GM23338 (cell line): ENCODE data around the gene PSMB10. TPM values are rescaled to one million over a fixed set of nuclear protein-coding genes. Genes with fewer than 3 reads are reported as not detected.

Source experiments
- ATAC-seq: fragments of 200-7000 bp; cut with Tn5 transposase; 3 replicates; pipeline ENCODE4 v1.9.1; 2020
- DNase-seq: peaks from one replicate; pipeline ENCODE4 v3.0.0-alpha.2; 2015; ENCODE audit warnings: low spot score
- H2AFZ ChIP-seq: fragments of 200-600 bp; sonication (generic); 2 replicates; pipeline ENCODE4 v1.8.0; 2016; ENCODE audit warnings: antibody characterized with exemption, mild to moderate bottlenecking, moderate library complexity
- H3F3A ChIP-seq: fragments of 200-600 bp; sonication (generic); replicated peaks from 2 replicates; pipeline ENCODE4 v1.8.0; 2017; ENCODE audit warnings: antibody characterized with exemption, mixed run types, low read depth
- H3K27ac ChIP-seq: fragments of 200-600 bp; sonication (generic); 2 replicates; pipeline ENCODE4 v1.6.1; 2016; ENCODE audit warnings: low read depth
- H3K27me3 ChIP-seq: fragments of 200-600 bp; sonication (generic); 2 replicates; pipeline ENCODE4 v1.8.0; 2016; ENCODE audit warnings: mild to moderate bottlenecking, mixed run types, moderate library complexity; ENCODE audit not compliant: insufficient read depth
- H3K36me3 ChIP-seq: fragments of 200-600 bp; sonication (generic); 2 replicates; pipeline ENCODE4 v1.8.0; 2016; ENCODE audit warnings: mild to moderate bottlenecking; ENCODE audit not compliant: insufficient read depth
- H3K4me1 ChIP-seq: fragments of 200-600 bp; sonication (generic); 2 replicates; pipeline ENCODE4 v1.8.0; 2016; ENCODE audit warnings: mild to moderate bottlenecking, moderate library complexity; ENCODE audit not compliant: insufficient read depth
- H3K4me2 ChIP-seq: fragments of 200-600 bp; sonication (generic); 2 replicates; pipeline ENCODE4 v1.7.1; 2017; ENCODE audit warnings: mixed run types
- H3K4me3 ChIP-seq: fragments of 200-600 bp; sonication (generic); 2 replicates; pipeline ENCODE4 v1.6.1; 2016; ENCODE audit warnings: mixed run types
- H3K79me2 ChIP-seq: fragments of 200-600 bp; sonication (generic); replicated peaks from 2 replicates; pipeline ENCODE4 v1.8.0; 2017; ENCODE audit warnings: mild to moderate bottlenecking; ENCODE audit not compliant: insufficient read depth
- H3K9me2 ChIP-seq: fragments of 200-600 bp; sonication (generic); 2 replicates; pipeline ENCODE4 v1.8.0; 2017; ENCODE audit not compliant: insufficient read depth
- H4K20me1 ChIP-seq: fragments of 200-600 bp; sonication (generic); replicated peaks from 2 replicates; pipeline ENCODE4 v1.8.0; 2017; ENCODE audit warnings: mild to moderate bottlenecking; ENCODE audit not compliant: insufficient read depth
- H3K27ac Mint-ChIP-seq: 2 replicates; pipeline ENCODE4 v1.8.0; 2020; ENCODE audit warnings: inconsistent platforms, mild to moderate bottlenecking, moderate library complexity, mixed read lengths
- H3K27me3 Mint-ChIP-seq: 3 replicates; pipeline ENCODE4 v1.8.0; 2022; ENCODE audit warnings: low read depth, mild to moderate bottlenecking, moderate library complexity, mixed read lengths, inconsistent platforms; ENCODE audit not compliant: insufficient read depth, poor library complexity
- H3K36me3 Mint-ChIP-seq: 3 replicates; pipeline ENCODE4 v1.8.0; 2021; ENCODE audit warnings: low read depth, mild to moderate bottlenecking, inconsistent platforms, moderate library complexity, mixed read lengths
- H3K4me1 Mint-ChIP-seq: 3 replicates; pipeline ENCODE4 v1.8.0; 2020; ENCODE audit warnings: mild to moderate bottlenecking, inconsistent platforms, mixed read lengths
- H3K4me3 Mint-ChIP-seq: 3 replicates; pipeline ENCODE4 v1.8.0; 2021; ENCODE audit warnings: moderate library complexity, mild to moderate bottlenecking, inconsistent platforms, mixed read lengths
- H3K9me3 Mint-ChIP-seq: 3 replicates; pipeline ENCODE4 v1.8.0; 2020; ENCODE audit warnings: moderate library complexity, mild to moderate bottlenecking, inconsistent platforms, mixed read lengths
- CREB1 ChIP-seq: fragments of 250-450 bp; sonication (Bioruptor Pico); IDR thresholded peaks from 2 replicates; pipeline ENCODE4 v1.5.0; 2020; ENCODE audit warnings: low read depth, mild to moderate bottlenecking, moderate library complexity
- EZH2 ChIP-seq: fragments of 200-600 bp; sonication (generic); IDR thresholded peaks from one replicate; pipeline ENCODE4 v1.8.0; 2017; ENCODE audit warnings: antibody characterized with exemption, mild to moderate bottlenecking, low read depth; ENCODE audit not compliant: unreplicated experiment
- JUNB ChIP-seq: IDR thresholded peaks from one replicate; pipeline ENCODE4 v1.6.1; 2016; ENCODE audit warnings: antibody characterized with exemption; ENCODE audit not compliant: unreplicated experiment
- NANOG ChIP-seq: IDR thresholded peaks from 2 replicates; pipeline ENCODE4 v1.6.1; 2016; ENCODE audit warnings: antibody characterized with exemption, borderline replicate concordance
- POLR2AphosphoS5 ChIP-seq: IDR thresholded peaks from 2 replicates; pipeline ENCODE4 v1.6.1; 2016; ENCODE audit warnings: antibody characterized with exemption, low read depth
- STAT1 ChIP-seq: IDR thresholded peaks from one replicate; pipeline ENCODE4 v1.6.1; 2016; ENCODE audit warnings: antibody characterized with exemption; ENCODE audit not compliant: unreplicated experiment
- ZNF331 ChIP-seq: fragments of 250-450 bp; sonication (Bioruptor Pico); IDR thresholded peaks from 2 replicates; pipeline ENCODE4 v1.5.0; 2020; ENCODE audit warnings: low read depth, mild to moderate bottlenecking, moderate library complexity
- polyA plus RNA-seq: library from polyadenylated mRNA; unstranded; fragments of >200 nt; fragmentation: Nextera tagmentation; extraction: Ambion mirVana; gene quantifications from 2 replicates; pipeline ENCODE4 v1.2.1, GENCODE V29; 2016
- total RNA-seq: library from RNA; depleted of rRNA; stranded (reverse); fragments of >200 nt; shearing (Covaris generic); gene quantifications from 2 replicates; pipeline ENCODE4 v1.2.3, GENCODE V29; 2014
- TF ChIP-seq, protein P1 (sequence below): fragments of 250-450 bp; sonication (Bioruptor Pico); IDR thresholded peaks from 2 replicates; pipeline ENCODE4 v1.5.0; 2020; ENCODE audit warnings: mild to moderate bottlenecking, moderate library complexity
- TF ChIP-seq, protein P2 (sequence below), 2 experiments: fragments of 200-600 bp in 1 of 2; sonication (generic) in 1 of 2; conservative IDR thresholded peaks; 2 replicates each; pipeline versions ENCODE4 v1.5.1 to v1.6.1; 2016 to 2017; ENCODE audit warnings: antibody characterized with exemption in 2 of 2, low read depth in 2 of 2, mild to moderate bottlenecking in 2 of 2, moderate library complexity in 1 of 2

The PSMB10 gene
- total and polyA plus RNA-seq, 2 experiments from 2014 or later, result 27.5 to 114 TPM

- TF ChIP-seq, protein P1, sequence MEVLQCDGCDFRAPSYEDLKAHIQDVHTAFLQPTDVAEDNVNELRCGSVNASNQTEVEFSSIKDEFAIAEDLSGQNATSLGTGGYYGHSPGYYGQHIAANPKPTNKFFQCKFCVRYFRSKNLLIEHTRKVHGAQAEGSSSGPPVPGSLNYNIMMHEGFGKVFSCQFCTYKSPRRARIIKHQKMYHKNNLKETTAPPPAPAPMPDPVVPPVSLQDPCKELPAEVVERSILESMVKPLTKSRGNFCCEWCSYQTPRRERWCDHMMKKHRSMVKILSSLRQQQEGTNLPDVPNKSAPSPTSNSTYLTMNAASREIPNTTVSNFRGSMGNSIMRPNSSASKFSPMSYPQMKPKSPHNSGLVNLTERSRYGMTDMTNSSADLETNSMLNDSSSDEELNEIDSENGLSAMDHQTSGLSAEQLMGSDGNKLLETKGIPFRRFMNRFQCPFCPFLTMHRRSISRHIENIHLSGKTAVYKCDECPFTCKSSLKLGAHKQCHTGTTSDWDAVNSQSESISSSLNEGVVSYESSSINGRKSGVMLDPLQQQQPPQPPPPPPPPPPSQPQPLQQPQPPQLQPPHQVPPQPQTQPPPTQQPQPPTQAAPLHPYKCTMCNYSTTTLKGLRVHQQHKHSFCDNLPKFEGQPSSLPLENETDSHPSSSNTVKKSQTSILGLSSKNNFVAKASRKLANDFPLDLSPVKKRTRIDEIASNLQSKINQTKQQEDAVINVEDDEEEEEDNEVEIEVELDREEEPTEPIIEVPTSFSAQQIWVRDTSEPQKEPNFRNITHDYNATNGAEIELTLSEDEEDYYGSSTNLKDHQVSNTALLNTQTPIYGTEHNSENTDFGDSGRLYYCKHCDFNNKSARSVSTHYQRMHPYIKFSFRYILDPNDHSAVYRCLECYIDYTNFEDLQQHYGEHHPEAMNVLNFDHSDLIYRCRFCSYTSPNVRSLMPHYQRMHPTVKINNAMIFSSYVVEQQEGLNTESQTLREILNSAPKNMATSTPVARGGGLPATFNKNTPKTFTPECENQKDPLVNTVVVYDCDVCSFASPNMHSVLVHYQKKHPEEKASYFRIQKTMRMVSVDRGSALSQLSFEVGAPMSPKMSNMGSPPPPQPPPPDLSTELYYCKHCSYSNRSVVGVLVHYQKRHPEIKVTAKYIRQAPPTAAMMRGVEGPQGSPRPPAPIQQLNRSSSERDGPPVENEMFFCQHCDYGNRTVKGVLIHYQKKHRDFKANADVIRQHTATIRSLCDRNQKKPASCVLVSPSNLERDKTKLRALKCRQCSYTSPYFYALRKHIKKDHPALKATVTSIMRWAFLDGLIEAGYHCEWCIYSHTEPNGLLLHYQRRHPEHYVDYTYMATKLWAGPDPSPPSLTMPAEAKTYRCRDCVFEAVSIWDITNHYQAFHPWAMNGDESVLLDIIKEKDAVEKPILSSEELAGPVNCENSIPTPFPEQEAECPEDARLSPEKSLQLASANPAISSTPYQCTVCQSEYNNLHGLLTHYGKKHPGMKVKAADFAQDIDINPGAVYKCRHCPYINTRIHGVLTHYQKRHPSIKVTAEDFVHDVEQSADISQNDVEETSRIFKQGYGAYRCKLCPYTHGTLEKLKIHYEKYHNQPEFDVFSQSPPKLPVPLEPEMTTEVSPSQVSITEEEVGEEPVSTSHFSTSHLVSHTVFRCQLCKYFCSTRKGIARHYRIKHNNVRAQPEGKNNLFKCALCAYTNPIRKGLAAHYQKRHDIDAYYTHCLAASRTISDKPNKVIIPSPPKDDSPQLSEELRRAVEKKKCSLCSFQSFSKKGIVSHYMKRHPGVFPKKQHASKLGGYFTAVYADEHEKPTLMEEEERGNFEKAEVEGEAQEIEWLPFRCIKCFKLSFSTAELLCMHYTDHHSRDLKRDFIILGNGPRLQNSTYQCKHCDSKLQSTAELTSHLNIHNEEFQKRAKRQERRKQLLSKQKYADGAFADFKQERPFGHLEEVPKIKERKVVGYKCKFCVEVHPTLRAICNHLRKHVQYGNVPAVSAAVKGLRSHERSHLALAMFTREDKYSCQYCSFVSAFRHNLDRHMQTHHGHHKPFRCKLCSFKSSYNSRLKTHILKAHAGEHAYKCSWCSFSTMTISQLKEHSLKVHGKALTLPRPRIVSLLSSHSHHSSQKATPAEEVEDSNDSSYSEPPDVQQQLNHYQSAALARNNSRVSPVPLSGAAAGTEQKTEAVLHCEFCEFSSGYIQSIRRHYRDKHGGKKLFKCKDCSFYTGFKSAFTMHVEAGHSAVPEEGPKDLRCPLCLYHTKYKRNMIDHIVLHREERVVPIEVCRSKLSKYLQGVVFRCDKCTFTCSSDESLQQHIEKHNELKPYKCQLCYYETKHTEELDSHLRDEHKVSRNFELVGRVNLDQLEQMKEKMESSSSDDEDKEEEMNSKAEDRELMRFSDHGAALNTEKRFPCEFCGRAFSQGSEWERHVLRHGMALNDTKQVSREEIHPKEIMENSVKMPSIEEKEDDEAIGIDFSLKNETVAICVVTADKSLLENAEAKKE, result no peak
- TF ChIP-seq POLR2AphosphoS5 (no peak), CREB1 (CRISPR knock-in tag) (no peak), STAT1 (no peak), ZNF331 (CRISPR knock-in tag) (no peak)
- TF ChIP-seq, protein P2, sequence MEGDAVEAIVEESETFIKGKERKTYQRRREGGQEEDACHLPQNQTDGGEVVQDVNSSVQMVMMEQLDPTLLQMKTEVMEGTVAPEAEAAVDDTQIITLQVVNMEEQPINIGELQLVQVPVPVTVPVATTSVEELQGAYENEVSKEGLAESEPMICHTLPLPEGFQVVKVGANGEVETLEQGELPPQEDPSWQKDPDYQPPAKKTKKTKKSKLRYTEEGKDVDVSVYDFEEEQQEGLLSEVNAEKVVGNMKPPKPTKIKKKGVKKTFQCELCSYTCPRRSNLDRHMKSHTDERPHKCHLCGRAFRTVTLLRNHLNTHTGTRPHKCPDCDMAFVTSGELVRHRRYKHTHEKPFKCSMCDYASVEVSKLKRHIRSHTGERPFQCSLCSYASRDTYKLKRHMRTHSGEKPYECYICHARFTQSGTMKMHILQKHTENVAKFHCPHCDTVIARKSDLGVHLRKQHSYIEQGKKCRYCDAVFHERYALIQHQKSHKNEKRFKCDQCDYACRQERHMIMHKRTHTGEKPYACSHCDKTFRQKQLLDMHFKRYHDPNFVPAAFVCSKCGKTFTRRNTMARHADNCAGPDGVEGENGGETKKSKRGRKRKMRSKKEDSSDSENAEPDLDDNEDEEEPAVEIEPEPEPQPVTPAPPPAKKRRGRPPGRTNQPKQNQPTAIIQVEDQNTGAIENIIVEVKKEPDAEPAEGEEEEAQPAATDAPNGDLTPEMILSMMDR (conservative IDR thresholded peaks at IDR 0.05; ENCODE audit: low read depth in 2 of 2), result no peak
These were observed 34.9 kb downstream of the PSMB10 start (continued) for GRCh38 chr16:67901734-67902133.

DNA sequence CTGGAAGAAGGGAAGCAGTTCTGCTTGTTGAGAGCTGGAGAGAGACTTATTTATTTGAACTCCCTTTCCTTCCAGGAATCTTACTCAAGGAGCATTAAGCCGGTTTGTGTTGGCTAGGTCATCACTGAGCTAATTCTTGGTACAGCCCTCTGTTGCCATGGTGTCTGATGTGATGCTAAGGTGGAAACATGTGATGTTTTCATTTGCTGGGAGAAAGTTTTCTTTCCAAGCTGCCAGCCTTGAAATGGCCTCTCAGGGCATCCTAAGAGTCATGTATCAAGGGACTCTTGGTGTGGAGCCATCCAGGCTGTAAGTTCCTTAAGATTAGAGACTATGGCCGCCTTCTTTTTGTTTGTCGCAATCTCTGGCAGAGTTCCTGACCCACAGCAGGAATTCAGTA lies 39.4 kb downstream of the PSMB10 start:
- Mint-ChIP-seq H3K36me3 (no peaks in the 10 kb centered on the region; the same call in 2 of the 3 replicates), H3K27ac (no peak overlapping the region), H3K4me1 (peaks cover 9% of the 10 kb centered on the region), H3K9me3 (no peaks in the 10 kb centered on the region), H3K27me3 (peaks cover 7% of the 10 kb centered on the region), H3K4me3 (no peak overlapping the region)
- H4K20me1 ChIP-seq, result peaks cover 8% of the 10 kb centered on the region
- no peaks in the 10 kb centered on the region for H3K36me3 ChIP-seq
- no peak for ATAC-seq
- no peak for DNase-seq
- no peak overlapping the region for H3K4me2 ChIP-seq
- H3K4me1 ChIP-seq, result peaks cover 10% of the 10 kb centered on the region
- H3K4me3 ChIP-seq, result no peak overlapping the region
- H3K27ac ChIP-seq, result no peak overlapping the region
- peaks cover 75% of the 10 kb centered on the region for H3K79me2 ChIP-seq
- no peaks in the 10 kb centered on the region for H3K9me2 ChIP-seq
- no peak overlapping the region for H2AFZ ChIP-seq
- TF ChIP-seq, protein P1, result no peak
- TF ChIP-seq JUNB (no peak), CREB1 (CRISPR knock-in tag) (no peak), EZH2 (no peak), NANOG (no peak)
- no peaks in the 10 kb centered on the region for H3K27me3 ChIP-seq
- peaks cover 8% of the 10 kb centered on the region; the same call in 1 of the 2 replicates for H3F3A ChIP-seq
